Dedifferentiated amniotic fluid mesenchymal stem cell (primary cell): ENCODE data around the gene TSPYL1.
A peak's percentile ranks its signal among the peaks of the same experiment; 100 is the strongest.
"Not testable (repeated sequence)": the region's sequence is repeated elsewhere in the genome, so short reads cannot be mapped to it uniquely, and the experiment has no call there.

Experiments
- DNase-seq: peaks from one replicate; pipeline ENCODE4 v3.0.0-alpha.2; 2016; ENCODE audit errors: extremely low spot score

The TSPYL1 gene

GRCh38 chr6:116298273-116298672 lies 18.5 kb upstream of the TSPYL1 start:
- no peak for DNase-seq

DNA sequence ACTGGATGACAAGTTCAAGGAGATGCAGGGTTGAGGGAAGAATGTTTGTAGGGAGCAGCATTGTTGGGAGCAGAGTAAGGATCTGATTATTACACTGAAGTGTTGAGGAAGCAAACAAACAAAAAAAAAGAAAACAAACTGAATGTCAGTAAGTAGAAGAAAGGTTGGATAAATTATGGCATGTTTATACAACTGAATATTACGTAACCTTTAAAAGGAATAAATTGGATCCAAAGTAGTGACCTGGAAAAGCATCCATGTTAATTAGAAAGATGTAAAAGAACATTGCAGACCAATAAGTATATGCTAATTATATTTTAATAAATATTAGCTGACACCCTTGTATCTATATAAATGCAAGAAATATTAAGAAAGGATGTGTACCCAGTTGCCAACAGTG lies 12.8 kb upstream of the TSPYL1 start:
- DNase-seq: no peak

- no peak for DNase-seq
These were observed 12.1 kb upstream of the TSPYL1 start for GRCh38 chr6:116291701-116292396.

DNA sequence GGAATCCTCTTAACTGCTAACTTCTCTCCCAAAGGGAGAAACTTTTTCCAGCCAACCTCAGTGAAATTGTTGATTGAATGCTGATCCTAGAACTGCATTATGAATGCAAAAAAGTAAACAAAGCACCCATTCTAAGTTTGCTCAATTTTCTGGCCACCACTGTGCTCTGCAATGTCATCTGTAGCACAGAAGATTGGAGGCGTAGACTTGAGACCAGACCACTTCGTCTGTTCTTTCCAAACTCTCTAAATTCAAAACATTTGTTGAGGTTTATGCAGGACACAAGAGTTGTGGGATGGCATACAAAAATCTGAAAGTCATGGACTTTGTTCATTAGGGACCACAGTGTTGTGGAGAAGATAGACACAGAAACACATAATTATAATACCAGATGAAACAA lies 11.1 kb upstream of the TSPYL1 start:
- DNase-seq: no peak

- no peak for DNase-seq
These were observed 10.1 kb upstream of the TSPYL1 start for GRCh38 chr6:116289876-116290275.

DNA sequence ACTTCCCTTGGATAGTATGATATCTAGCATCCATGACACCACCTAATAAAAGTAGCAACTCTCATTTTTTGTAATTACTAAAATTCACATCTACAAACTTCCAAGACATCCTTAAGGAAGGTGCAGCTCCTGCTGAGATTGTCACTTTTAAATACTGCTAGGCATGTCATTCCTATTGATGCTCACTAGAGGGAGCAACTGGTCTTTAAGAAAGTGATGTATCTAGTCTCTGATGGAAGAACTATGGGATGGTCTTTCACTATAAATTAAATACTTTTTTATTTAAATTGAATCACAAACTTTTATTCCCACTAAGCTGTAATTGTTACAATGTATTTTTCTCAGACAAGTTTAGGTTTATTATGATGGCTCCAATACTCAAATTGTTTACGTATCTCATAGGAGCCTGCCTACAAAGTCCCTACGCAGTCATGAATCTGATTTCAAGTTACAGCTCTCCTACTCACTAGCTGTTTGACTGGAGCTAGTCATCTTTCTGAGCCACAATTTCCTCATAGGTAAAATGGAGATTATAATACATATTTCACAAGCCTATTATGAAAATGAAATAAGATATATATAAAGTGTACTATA lies 8.1 kb upstream of the TSPYL1 start:
- DNase-seq: peak; percentile 75

DNA sequence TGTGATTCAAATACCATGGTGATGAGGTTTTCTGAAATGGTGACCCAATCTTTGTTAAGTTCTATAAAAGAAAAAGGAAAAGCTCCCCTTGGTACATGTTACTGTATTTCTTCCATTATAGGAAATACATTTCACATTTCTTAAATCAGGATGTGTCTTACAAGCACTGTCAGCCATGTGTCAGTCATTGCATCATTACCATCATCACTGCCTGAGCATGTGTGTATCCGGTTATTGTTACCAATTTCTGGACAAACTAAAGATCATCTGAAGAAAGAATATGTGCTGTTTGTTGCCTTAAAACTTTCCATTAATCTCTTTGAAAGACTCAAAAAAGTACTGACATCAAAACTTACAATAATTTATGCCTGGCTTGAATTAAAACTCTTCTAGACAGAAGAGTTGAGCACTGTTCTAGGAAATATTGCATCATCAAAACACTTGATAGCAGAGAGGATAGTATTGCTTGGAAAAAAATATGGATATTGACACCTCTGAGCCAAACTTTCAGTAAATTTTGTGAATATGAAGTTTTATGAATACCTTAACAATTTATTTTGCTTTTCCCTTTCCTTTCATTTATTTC lies 7.1 kb upstream of the TSPYL1 start:
- DNase-seq: no peak

GRCh38 chr6:116284984-116285383 lies 5.3 kb upstream of the TSPYL1 start:
- not testable (repeated sequence) for DNase-seq

- no peak for DNase-seq
These were observed 3.5 kb upstream of the TSPYL1 start for GRCh38 chr6:116283191-116283590.

DNA sequence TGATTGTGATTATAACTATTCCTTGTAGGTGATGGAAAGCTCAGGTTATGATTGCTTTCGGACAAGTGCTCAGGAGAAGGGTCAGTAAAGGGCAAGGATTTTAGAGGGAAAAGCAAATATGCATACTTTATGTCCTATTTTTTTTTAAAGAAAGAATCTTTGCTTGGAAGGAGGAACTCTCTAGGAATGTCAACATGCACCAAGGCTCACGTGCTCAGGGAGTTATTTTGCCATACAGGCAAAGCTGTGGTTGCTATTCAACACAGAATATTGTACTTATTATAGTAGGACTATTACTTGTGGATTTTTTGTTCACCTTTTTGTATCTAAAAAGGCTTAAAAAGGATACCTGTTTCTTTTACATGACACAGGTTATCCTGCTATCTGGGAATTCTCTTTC lies 3.0 kb upstream of the TSPYL1 start:
- DNase-seq: no peak

- no peak for DNase-seq
These were observed 1.2 kb upstream of the TSPYL1 start for GRCh38 chr6:116280933-116281316.

DNA sequence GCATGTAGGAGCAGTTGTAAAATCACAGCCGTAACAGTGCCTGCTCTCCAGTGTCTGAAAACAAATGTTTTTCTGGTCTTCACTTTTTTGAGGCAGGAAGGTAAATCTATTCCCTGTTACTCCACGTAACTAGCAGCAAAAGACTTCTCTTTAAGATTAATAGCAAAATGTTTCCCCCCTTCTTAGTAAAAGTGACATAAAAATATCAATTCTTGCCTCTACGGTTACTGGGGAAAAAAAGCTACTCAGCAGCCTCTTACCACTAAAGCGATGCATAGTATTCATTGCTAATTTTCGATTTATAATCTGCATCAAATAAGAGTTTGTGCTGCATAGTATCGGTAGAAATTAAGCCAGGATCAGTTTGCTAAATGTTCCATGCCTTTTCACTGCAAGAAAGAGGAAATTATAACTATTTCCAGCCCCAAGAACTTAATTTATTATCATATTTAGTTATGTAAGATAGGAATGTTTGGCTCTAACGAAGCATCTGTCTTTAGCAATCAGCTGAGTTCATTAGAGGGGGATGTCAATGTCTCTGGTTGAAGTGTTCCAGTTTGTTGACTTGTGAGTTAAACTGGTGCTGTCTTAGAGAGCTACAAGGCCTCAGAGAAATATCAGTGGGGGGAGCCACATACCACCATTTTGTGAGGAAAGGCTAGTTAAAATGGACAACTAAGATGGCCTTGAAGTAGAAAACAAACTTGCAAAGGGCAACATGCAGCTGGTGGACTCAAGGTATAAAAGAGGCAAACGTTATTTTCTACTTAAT lies 617 bp upstream of the TSPYL1 start:
- no peak for DNase-seq

DNA sequence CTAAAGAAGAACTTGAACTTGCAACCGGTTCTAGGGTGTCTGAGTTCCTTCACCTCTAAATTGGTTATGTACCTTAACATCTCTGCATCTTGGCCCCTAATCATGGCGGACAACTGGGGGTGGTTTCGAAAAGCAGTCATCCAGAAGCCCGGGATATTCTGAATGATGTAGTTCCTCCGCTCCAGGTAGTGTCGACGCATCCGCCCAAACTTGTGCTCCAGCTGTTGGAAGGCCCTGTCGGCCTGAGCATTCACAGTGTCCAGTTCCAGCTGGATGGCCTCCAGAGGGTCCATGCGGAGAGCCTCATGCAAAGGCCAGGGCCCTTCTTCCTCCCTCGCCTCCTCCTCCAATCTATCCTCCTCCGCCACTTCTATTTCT lies 887 bp downstream of the TSPYL1 start:
- DNase-seq: no peak

- no peak for DNase-seq
These were observed 1.3 kb downstream of the TSPYL1 start for GRCh38 chr6:116278481-116278829.

DNA sequence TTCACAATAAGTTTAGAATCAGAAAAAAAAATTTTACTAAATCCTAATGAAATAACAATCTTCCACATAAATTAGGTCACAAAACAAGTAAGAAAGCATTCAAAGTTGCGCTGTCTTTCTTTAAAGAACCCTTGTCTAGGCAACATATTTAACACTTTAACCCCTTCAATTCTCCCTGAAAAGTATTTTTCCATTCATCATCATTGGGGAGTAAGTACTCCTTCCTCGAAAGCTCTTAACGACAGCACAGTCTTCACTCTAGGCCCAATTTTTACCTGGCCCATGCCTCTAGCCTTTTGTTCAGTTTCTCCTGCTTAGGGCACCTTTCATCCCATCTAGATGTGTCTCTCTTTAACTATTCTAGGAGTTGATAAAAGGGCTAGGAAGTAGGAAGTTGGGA lies 2.6 kb downstream of the TSPYL1 start:
- DNase-seq: no peak

DNA sequence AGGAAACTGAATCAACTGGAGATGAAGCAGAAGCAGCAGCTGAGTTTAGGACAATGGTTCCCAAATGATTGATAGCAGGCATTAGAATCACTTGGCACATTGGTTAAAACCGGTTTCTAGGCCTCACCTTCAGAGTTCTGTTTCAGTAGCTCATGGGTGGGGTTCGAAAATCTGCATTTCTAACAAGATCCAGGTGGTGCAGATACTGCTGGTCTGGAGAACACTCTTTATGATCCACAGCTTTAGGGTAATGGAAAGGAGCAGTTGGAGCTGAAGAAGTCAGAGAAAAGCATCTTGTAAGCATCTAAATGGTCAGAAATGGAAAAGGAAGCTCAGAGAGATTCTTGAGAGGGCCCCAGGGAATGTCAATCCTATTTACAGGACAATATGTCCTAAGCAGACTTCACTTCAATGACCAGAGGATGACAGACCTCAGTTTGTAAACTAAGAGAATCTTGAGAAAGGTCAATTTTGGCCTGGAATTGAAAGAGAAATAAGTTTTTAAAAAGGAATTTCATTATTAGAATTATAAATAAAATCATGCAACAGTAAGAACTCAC lies 8.5 kb downstream of the TSPYL1 start:
- no peak for DNase-seq

DNA sequence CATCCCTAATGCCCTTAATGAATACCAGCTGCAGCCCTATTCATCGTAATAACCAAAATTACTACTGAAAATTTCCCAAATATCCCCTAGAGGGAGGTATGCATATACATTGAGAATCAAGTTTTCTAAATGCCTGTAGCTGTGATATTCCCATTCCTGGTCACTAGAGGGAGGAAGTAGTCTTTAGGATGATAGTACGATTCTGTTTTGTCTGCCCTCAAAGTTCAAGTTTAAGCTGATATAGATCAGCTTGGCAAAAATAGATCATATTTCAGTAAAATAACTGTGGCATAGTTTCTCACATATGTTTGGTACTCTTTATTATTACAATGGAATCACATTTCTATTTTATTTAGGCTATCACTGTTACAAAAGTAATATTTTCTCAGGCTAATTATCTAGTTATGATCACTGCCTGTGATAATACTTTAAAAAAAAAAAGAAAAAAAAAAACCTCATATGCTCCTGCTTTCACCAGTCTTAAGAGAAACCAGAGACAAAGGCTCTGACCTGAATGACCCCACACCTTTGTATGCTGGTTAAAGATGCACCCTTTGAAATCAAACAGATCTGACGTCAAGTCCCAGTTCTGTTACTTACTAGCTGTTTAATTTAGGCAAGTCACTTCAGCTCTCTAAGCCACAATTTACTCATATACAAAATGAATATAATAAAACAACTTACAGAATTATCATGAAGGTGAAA lies 11.0 kb downstream of the TSPYL1 start:
- peak; percentile 94 for DNase-seq

DNA sequence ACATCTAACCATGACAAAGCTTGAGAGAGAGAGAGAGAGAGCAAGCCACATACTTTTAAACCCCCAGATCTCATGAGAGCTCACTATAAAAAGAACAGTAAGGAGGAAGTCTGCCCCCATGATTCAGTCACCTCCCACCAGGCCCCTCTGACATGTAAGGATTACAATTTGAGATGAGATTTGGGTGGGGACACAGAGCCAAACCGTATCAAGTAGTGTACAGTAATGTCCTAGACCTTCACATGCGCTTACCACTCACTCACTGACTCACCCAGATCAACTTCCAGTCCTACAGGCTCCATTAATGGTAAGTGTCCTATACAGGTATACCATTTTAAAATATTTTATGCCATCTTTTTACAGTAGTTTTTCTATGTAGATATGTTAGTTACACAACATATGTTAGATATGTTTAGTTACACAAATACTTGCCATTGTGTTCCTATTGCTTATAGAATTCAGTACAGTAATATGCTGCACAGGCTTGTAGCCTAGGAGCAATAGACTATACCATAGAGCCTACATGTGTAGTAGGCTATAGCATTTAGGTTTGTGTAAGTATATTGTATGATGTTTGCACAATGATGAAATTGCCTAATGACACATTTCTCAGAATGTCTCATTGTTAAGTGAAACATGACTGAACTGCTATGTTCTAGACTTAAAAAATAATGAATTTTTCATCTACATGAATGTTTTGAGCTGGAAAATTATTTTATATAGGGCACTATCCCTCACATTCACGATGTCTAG lies 11.7 kb downstream of the TSPYL1 start:
- no peak for DNase-seq

- no peak for DNase-seq
These were observed 12.9 kb downstream of the TSPYL1 start for GRCh38 chr6:116266803-116267202.

DNA sequence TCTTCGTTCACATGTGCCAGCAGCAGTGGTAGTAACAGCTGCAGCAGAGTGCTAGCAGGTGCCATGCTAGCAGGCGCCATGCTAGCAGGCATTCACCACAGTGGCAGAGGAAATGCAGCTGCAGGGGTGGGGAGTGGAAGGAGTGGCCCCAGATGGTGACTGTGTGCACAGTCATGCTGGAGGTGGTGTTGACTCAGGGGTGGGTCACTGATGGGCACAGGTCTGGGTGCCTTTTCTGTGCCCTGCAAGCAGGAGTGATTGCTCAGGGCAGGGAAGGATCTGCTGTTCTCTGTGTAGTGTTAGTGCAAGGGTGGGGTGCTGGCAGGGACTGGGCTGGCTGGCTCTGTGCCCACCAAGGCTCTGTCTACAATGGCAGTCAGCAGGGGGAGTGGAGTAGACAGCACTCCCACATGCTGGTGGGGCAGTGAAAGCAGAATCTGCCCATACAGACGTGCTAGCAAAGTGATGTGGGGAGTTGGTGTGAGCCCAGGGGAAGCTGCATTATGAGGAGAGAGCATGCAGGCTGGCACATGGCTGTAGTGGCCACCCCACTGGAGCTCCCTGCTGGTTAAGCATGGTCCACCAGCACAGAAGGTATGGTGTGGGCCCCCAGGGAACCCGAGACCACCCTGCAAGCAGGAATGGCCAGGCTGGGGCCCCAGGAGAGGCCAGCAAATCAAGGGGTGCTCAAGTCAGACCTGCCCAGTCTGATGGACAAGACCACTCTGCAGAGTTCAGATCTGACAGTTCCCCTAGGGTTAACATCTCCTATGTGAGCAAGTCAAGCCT lies 14.5 kb downstream of the TSPYL1 start:
- no peak for DNase-seq
